ENCODE results near the gene FGF22. TPM values are rescaled to one million over a fixed set of nuclear protein-coding genes. Genes with fewer than 3 reads are reported as not detected.

The FGF22 gene
- polyA plus RNA-seq, 1 donor from 2014 or later, result 0.48 TPM

DNA sequence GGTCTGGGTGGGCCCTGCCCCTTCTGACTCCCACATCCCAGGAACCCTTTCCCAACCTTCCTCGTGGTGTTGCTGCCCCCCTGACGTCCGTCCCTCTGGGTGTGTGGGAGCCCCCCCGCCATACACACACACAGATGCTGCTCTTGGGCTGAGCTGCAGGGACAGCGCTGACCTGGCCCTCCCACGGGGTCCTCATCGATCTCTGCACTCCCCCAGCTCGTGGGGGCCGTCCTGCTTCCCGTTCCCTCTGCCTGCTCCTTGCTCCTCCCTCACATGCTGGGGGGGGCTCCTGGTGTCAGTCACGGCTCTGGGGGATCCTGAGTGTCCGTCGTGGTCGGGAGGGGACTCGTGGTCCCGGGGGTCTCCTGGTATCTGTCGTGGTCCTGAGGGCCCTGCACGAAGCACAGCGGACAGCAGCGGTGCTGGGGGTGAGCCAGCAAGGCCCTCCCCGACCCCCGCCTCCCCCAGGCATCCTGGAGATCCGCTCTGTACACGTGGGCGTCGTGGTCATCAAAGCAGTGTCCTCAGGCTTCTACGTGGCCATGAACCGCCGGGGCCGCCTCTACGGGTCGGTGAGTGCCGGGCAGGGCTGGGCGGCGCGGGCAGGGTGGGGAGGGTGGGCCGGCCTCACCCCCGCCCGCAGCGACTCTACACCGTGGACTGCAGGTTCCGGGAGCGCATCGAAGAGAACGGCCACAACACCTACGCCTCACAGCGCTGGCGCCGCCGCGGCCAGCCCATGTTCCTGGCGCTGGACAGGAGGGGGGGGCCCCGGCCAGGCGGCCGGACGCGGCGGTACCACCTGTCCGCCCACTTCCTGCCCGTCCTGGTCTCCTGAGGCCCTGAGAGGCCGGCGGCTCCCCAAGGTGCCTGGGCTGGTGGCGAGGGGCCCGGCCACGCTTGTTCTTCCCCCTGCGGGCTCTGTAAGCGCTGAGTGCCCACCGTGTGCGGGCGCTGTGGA, 3.4 kb downstream of the FGF22 start:
- Histone ChIP-seq H3K4me2 (ENCODE audit: low read length) (no peak overlapping the region), H3K79me2 (replicated peaks; ENCODE audit: insufficient read depth, low read length) (no peaks in the 10 kb centered on the region), H3K27ac (ENCODE audit: low read length) (no peak overlapping the region), H3K9ac (ENCODE audit: low read length) (no peak overlapping the region), H3K27me3 (ENCODE audit: insufficient read depth, low read depth, low read length) (no peaks in the 10 kb centered on the region), H3K9me2 (ENCODE audit: insufficient read depth, low read length) (no peaks in the 10 kb centered on the region), H2AFZ (ENCODE audit: low read depth, low read length) (no peak overlapping the region), H3K9me3 (ENCODE audit: low read length) (no peaks in the 10 kb centered on the region), H3K4me3 (ENCODE audit: low read length) (no peak overlapping the region), H4K20me1 (ENCODE audit: insufficient read depth) (no peaks in the 10 kb centered on the region), H3K36me3 (ENCODE audit: insufficient read depth, low read length) (no peaks in the 10 kb centered on the region), H3F3A (ENCODE audit: insufficient read depth, low read length, poor library complexity, severe bottlenecking) (no peaks in the 10 kb centered on the region)
- TF ChIP-seq, protein P1, sequence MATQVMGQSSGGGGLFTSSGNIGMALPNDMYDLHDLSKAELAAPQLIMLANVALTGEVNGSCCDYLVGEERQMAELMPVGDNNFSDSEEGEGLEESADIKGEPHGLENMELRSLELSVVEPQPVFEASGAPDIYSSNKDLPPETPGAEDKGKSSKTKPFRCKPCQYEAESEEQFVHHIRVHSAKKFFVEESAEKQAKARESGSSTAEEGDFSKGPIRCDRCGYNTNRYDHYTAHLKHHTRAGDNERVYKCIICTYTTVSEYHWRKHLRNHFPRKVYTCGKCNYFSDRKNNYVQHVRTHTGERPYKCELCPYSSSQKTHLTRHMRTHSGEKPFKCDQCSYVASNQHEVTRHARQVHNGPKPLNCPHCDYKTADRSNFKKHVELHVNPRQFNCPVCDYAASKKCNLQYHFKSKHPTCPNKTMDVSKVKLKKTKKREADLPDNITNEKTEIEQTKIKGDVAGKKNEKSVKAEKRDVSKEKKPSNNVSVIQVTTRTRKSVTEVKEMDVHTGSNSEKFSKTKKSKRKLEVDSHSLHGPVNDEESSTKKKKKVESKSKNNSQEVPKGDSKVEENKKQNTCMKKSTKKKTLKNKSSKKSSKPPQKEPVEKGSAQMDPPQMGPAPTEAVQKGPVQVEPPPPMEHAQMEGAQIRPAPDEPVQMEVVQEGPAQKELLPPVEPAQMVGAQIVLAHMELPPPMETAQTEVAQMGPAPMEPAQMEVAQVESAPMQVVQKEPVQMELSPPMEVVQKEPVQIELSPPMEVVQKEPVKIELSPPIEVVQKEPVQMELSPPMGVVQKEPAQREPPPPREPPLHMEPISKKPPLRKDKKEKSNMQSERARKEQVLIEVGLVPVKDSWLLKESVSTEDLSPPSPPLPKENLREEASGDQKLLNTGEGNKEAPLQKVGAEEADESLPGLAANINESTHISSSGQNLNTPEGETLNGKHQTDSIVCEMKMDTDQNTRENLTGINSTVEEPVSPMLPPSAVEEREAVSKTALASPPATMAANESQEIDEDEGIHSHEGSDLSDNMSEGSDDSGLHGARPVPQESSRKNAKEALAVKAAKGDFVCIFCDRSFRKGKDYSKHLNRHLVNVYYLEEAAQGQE (IDR thresholded peaks at IDR 0.05; ENCODE audit: borderline replicate concordance), result no peak
- TF ChIP-seq EP300 (conservative IDR thresholded peaks at IDR 0.05; ENCODE audit: poor library complexity, severe bottlenecking), result no peak
- TF ChIP-seq MXI1 (conservative IDR thresholded peaks at IDR 0.05; ENCODE audit: poor library complexity, severe bottlenecking), result no peak
- no peak for TF ChIP-seq RAD21 (conservative IDR thresholded peaks at IDR 0.05)
- no peak for TF ChIP-seq EZH2 (IDR thresholded peaks at IDR 0.05; ENCODE audit: borderline replicate concordance, insufficient read depth, low read length, poor library complexity, severe bottlenecking)
- TF ChIP-seq, protein P2, sequence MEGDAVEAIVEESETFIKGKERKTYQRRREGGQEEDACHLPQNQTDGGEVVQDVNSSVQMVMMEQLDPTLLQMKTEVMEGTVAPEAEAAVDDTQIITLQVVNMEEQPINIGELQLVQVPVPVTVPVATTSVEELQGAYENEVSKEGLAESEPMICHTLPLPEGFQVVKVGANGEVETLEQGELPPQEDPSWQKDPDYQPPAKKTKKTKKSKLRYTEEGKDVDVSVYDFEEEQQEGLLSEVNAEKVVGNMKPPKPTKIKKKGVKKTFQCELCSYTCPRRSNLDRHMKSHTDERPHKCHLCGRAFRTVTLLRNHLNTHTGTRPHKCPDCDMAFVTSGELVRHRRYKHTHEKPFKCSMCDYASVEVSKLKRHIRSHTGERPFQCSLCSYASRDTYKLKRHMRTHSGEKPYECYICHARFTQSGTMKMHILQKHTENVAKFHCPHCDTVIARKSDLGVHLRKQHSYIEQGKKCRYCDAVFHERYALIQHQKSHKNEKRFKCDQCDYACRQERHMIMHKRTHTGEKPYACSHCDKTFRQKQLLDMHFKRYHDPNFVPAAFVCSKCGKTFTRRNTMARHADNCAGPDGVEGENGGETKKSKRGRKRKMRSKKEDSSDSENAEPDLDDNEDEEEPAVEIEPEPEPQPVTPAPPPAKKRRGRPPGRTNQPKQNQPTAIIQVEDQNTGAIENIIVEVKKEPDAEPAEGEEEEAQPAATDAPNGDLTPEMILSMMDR (IDR thresholded peaks at IDR 0.05; ENCODE audit: poor library complexity, severe bottlenecking), result no peak
- TF ChIP-seq SMC3 (conservative IDR thresholded peaks at IDR 0.05; ENCODE audit: poor library complexity), result no peak
- TF ChIP-seq POLR2AphosphoS5 (IDR thresholded peaks at IDR 0.05), result no peak
- no peak for TF ChIP-seq TAF1 (IDR thresholded peaks at IDR 0.05; ENCODE audit: low read depth)

DNA sequence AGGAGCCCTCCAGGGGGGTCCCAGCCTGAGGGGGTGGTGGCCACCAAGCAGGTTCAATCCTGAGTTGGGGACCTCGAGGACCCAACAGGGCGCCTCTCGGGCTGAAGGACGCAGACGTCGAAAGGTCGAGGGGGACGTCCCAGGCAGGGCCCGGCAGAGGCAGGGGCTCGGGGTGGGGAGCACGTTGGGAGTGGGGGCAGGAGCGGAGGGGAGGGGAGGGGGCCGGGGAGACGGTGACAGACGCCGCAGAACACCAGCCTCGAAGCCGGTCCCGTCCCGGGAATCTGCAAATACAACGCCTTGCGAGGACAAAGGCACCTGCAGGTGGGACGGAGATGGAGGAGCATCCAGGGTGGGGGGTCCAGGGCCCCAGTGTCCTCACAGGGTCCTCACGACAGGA, 4.1 kb downstream of the FGF22 start:
- H3K9me3 ChIP-seq (ENCODE audit: low read length), result no peaks in the 10 kb centered on the region
- no peak overlapping the region for H3K9ac ChIP-seq (ENCODE audit: low read length)
- no peak overlapping the region for H3K27ac ChIP-seq (ENCODE audit: low read length)
- no peaks in the 10 kb centered on the region for H3K36me3 ChIP-seq (ENCODE audit: insufficient read depth, low read length)
- H3F3A ChIP-seq (ENCODE audit: insufficient read depth, low read length, poor library complexity, severe bottlenecking), result no peaks in the 10 kb centered on the region
- no peaks in the 10 kb centered on the region for H3K9me2 ChIP-seq (ENCODE audit: insufficient read depth, low read length)
- no peak overlapping the region for H2AFZ ChIP-seq (ENCODE audit: low read depth, low read length)
- no peak overlapping the region for H3K4me3 ChIP-seq (ENCODE audit: low read length)
- H3K4me2 ChIP-seq (ENCODE audit: low read length), result no peak overlapping the region
- no peaks in the 10 kb centered on the region for H4K20me1 ChIP-seq (ENCODE audit: insufficient read depth)
- H3K79me2 ChIP-seq (replicated peaks; ENCODE audit: insufficient read depth, low read length), result no peaks in the 10 kb centered on the region
- TF ChIP-seq, protein P1 (IDR thresholded peaks at IDR 0.05; ENCODE audit: borderline replicate concordance), result no peak
- TF ChIP-seq SMC3 (conservative IDR thresholded peaks at IDR 0.05; ENCODE audit: poor library complexity), result no peak
- TF ChIP-seq, protein P2 (IDR thresholded peaks at IDR 0.05; ENCODE audit: poor library complexity, severe bottlenecking), result no peak
- TF ChIP-seq MXI1 (conservative IDR thresholded peaks at IDR 0.05; ENCODE audit: poor library complexity, severe bottlenecking), result no peak
- no peak for TF ChIP-seq POLR2AphosphoS5 (IDR thresholded peaks at IDR 0.05)
- no peak for TF ChIP-seq TAF1 (IDR thresholded peaks at IDR 0.05; ENCODE audit: low read depth)
- no peak for TF ChIP-seq EZH2 (IDR thresholded peaks at IDR 0.05; ENCODE audit: borderline replicate concordance, insufficient read depth, low read length, poor library complexity, severe bottlenecking)
- TF ChIP-seq RAD21 (conservative IDR thresholded peaks at IDR 0.05), result no peak
- TF ChIP-seq EP300 (conservative IDR thresholded peaks at IDR 0.05; ENCODE audit: poor library complexity, severe bottlenecking), result no peak
- H3K27me3 ChIP-seq (ENCODE audit: insufficient read depth, low read depth, low read length), result no peaks in the 10 kb centered on the region
